NCI-H1092 treated with DMSO at 0.1 percent for 48 hours (cell line): ENCODE measurements around the gene A4GALT.
"Not testable (repeated sequence)": the region's sequence is repeated elsewhere in the genome, so short reads cannot be mapped to it uniquely, and the experiment has no call there.

Source experiments
- DNase-seq: peaks from one replicate; lab custom pipeline; 2025; lab: John Stamatoyannopoulos, UW

A4GALT gene, protein sequence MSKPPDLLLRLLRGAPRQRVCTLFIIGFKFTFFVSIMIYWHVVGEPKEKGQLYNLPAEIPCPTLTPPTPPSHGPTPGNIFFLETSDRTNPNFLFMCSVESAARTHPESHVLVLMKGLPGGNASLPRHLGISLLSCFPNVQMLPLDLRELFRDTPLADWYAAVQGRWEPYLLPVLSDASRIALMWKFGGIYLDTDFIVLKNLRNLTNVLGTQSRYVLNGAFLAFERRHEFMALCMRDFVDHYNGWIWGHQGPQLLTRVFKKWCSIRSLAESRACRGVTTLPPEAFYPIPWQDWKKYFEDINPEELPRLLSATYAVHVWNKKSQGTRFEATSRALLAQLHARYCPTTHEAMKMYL

DNA sequence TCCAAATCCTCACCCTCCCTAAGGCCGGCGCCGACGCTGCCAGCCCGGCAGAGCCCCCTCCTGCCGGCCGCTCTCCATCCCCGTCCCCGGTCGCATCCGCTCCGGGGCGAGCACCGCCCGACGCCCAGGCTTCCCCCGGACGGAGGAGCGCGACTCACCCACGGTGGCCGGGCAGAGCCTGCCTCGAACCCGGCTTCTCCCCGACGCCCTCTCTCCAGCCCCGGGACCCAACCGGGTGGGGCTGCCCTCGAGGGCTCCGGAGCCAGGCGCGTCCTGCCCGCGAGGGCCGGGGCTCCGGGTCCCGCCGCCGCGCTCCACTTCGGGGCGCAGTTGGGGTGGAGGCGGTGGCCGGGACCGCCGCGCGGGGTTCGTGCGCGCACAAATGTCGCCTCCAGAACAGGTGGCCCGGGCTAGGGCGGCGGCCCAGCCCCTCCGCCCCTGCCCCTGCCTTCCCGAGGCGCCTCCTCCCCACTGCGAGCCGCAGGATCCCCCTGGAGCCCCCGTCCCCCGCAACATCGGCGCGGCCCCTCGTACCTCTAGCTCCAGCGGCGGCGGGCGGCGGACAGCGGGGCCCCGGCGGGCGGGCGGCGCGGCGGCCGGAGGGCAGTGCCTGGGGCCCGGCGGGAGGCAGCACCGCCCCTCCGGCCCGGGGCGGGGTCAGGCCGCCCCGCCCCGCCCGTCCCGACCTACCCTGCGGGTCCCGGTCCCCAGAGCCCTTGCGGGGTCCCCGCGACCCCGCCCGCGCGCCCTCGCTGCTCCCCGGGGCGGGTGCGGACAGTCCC, at the start of gene A4GALT:
TSS of gene A4GALT (minus strand) at position 608 of the 782 bp plus-strand sequence. CDS start 26,919 bp downstream, outside the sequence.
- no peak for DNase-seq

DNA sequence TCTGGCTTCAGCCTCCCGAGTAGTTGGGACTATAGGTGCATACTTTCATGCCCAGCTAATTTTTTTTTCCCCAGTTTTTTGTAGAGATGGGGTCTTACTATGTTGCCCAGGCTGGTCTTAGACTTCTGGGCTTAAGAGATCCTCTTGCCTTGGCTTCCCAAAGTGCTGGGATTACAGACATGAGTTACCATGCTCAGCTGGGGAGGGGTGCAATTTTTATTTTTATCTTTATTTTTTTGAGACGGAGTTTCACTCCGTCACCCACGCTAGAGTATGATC, 49.7 kb upstream of the A4GALT start:
- no peak for DNase-seq

DNA sequence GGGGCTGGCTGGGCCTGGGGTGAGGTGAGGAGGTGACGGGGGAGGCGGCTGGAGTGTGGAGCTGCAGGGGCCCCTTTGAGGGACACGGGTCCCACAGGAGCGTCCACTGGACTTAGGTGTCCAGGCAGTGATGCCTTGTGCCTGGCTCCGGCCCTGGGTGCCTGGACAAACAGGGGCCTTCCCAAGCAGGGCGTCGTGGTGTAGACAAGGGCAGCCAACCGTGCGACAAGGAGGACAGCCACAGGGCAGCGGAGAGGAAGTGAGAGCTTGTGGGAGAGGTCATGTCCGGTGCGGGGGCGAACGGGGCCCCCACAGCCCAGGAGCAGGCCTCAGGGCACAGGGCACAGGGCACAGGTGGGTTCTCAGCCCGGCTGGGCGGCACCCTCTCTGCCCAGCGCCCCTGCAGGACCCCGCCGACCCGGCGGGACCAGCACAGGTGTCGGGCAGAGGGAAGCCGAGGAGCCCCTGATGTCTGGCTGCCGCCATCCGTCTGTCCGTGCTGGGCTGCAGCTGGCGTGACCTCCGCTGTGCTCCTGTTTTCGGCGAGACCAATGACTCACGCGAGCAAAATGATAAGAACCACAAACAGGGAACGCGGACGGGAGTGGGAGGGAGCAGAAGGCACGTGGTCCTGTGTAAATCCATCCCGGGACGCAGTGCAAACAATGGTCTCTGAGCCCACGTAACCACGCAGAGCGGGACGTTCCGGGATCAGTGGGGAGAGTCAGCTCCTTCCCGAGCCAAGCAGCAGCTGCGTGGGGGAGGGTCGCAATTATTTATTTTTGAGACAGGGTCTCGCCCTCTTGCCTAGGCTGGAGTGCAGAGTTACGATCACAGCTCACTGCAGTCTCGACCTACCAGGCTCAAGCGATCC, 49.1 kb upstream of the A4GALT start:
- no peak for DNase-seq

DNA sequence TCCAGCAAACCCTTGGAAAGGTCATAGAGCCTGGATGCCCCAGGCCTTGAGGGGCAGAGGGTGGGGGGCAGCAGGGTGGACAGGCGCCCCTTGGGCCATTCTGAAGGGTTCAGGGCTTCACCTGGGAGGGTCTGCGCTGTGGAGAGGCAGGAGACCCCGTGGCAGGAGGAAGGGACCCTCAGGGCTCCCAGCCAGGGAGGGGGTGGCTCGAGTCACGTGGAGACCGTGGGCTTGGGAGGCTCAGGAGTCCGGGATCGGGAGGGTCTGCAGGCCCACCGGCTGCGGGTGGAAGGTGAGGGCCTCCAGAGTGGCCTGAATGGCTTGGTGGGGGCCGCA, 48.5 kb upstream of the A4GALT start:
- no peak for DNase-seq

DNA sequence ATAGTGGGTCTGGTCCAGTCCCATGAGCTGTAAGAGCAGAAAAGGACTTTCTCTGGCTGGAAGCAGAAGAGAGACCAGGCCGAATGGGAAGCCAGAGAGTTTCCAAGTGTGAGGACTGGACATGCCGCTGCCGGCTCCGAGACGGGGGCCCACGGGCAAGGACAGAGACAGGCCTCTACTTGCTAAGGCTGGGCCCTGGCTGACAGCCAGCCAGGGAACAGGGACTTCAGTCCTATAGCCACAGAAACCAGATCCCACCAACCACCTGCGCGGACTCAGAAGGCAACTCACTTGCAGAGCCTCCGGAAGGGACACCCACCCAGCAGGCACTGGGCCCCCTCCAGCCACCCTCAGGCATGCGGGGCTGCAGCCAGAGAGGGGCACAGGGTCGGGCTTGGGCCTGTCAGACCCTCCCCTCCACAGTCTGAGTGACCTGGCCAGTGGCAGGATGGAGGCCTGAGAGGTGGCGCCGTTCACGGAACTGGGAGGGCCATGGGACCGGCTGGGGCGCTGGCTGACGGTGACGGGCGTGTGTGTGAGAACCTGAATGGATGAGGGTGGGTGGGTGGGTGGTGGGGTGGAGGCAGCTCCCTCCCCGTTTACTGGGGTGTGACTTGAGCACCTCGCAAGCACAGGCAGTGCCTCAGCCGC, 47.8 kb upstream of the A4GALT start:
- DNase-seq: no peak

DNA sequence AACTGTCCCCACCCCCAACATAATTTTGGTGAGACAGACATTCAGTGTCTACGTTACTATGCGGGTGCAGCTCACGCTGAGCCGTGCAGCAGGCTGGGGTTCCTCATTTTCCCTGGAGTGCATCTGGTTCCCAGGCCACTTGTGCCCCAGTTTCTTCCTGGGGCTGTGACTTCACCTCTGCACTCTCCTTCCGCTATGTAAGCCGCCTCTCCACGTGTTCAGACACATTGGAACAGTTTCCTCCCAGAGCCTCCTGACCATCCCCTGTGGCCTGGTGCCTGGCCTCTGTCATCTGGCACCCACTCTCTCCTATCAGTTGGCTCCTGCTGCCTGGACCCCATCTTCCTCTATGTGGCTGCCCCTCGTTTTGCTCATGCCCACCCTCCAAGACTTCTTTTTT, 46.2 kb upstream of the A4GALT start:
- no peak for DNase-seq

DNA sequence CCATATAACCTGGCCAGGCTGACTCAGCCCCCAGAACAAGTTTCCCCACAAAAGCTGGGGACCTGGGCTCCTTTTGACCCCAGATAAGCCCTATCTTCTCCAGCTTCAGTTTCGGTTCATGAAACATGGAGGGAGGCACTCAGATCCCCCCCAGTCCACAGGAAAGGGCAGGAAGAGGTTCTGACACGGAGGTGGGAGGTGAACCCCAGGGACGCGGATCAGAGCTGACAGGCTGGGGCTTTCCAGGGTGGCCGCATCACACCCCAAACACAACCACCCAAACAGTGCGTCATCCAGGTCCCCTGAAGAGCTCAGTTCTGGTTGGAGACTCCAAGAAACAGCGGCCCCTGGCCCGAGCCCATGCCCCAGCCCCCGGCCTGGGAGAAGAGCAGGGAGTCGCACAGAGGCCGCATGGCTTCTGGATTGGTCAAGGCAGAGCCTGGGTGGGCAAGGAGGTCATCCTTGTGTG, 44.3 kb upstream of the A4GALT start:
- DNase-seq: no peak

DNA sequence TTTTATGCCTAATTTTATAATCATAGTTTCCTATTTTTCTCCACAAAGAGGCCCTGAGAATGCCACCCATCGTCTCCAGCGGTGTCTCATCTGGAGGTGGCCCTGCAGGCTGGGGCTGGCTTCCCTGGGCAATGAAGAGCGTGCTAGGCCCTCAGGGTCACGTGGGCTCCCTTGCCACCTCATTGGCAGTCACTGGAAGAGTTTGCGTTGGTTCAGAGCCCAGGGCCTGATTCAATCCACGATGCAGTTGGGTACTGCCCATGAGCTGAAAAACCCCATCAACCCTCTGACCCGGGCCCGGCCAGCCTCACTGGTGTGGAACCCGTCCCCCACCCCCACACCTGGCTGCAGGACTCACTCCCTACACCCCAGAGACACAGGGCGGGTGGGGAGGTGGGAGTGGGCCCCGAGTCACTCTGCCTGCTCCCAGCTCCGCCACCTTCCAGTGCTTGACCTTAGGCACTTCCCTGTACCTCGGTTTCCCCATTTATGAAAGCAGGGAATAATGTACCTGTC, 43.4 kb upstream of the A4GALT start:
- no peak for DNase-seq

DNA sequence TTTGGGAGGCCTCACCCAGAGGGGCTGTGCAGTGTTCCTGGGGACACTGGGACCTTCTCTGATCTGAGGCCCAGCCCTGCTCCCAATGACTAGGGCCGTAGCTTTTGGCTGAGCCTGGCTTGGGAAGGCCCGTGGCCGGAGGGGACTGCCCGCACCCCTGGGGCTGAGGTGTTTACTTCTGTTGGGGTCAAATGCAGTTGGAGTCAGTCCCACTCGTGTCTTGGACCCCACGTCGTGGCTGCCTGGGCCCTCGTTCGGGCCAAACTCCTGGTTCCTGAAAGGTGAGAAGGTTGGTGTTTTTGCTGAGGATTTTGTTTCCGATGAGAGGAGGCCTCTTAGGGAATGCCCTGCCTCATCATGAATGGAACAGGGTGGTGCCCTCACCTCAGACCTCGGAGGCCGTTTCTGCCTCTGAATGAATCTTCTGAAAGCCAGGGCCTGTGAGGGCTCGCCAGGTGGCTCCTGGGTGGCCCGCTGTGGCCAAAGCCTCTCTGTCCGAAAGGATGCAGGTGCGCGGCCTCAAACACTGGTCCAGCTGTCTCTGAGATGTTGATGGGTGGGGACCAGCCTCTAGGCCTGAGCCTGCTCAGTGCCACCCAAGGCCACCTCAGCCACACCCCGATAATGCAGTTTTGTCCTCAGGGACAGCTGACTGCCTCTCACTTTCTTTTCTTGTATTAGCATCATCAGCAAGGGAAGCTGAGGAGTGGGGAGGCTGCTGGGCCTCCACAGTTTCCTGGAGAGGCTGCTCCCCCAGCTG, 40.3 kb upstream of the A4GALT start:
- DNase-seq: no peak

DNA sequence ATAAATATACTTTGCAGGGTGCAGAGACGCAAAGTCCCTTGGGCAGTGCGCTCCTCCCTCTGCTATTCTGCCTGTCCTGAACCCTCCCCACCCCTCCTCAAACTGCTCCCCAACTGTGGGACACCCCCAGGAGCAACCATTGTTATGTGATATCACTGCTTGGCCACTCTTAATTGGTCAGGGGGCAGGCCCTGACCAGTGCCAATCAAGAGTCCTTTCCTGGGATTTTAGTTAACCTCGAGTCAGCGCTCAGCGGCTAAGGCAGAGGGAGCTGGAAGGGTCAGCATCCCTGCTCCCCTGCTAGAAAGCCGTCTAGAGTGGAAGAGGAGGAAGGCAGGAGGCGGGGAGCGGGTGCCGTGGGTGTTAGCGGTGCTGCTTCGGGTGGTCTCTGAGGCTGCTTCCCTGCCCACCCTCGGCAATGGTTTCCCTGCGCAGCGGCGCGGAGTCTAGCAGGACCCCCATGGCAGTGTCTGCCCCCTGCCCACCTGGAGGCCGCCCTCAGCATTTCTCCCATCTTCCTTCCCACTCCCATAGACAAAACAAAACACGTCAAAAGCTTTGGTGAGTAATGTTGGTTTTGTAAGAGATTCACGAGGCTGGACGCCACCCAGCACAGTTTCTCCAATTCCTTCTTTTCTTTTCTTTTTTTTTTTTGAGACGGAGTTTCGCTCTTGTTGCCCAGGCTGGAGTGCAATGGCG, 38.4 kb upstream of the A4GALT start:
- DNase-seq: no peak

DNA sequence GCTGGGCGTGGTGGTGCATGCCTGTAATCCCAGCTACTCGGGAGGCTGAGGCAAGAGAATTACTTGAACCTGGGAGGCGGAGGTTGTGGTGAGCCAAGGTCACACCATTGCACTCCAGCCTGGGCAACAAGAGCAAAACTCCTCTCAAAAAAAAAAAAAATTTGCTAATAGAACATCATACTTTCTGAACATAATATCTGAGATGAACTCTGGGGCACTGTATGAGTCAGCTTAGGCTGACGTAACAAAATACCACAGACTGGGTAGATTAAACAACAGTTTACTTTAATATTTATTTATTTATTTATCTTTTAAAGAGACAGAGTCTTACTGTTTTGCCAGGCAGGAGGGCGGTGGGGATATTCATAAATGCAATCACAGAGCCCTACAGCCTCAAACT, 34.9 kb upstream of the A4GALT start:
- DNase-seq: not testable (repeated sequence)

DNA sequence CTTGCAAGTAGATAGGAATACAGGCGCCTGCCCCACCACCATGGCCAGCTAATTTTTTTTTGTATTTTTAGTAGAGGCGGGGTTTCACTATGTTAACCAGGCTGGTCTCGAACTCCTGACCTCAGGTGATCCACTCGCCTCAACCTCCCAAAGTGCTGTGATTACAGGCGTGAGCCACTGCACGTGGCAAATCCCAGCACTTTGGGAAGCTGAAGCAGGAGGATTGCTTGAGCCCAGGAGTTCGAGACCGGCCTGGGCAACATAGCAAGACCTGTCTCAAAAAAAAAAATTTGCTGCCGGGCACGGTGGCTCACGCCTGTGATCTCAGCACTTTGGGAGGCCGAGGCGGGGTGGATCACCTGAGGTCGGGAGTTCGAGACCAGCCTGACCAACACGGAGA, 34.5 kb upstream of the A4GALT start:
- not testable (repeated sequence) for DNase-seq

DNA sequence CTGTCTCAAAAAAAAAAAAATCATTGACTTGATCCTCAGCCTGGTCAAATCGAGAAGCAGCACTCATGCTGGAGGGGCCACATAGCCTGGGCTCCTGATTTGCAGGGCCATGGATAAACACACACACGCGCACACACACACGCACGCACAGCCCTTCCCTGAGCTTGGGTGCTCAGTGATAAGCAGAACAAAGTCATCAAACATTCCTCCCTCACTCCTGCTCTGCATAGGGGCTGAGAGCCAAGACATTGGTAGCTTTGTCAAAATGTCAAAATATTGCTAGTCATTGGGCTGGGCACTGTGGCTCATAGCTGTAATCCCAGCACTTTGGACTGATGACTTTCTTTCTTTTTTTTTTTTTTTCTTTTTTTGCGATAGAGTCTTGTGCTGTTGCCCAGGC, 34.0 kb upstream of the A4GALT start:
- DNase-seq: no peak

DNA sequence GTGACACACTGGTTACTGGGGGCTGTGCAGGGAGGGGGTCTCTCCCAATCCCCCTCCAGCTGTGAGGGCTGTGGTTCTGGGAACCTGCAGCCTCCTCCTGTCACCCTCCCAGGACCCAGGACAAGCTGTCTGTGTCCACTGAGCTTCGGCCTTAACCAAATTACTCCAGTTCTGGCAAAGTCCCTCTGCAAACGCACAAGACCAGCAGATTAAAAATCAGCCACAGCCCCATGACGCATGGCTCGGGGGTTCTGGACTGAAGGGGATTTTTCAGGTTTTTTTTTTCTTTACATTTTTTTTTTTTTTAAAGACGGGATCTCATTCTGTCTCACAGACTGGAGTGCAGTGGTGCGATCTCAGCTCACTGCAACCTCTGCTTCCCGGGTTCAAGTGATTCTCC, 32.2 kb upstream of the A4GALT start:
- DNase-seq: no peak

DNA sequence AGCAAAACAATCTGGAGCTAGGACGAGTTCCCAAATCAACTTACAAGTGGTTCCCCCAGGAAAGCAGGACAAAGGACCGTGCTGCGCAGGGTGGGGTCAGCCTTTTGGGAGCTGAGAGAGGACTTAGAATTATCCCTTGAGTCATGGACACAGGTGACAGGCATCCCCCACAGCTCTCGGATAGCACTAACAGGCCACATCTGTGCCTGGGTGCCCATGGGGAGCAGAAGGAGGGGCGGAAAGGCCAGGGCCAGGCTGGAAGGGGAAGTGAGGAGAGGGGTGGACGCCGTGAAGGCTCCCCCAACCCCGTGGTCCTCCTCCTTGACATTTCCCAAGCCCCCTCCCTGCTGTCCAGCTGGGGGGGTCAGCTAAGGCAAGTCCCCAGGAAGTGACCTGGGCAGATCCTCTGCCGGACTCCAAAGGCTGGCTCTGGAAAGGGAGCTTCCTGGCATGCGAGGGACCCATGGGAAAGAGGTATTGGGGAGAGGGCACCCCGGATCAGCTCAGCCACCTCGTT, 31.6 kb upstream of the A4GALT start:
- no peak for DNase-seq

DNA sequence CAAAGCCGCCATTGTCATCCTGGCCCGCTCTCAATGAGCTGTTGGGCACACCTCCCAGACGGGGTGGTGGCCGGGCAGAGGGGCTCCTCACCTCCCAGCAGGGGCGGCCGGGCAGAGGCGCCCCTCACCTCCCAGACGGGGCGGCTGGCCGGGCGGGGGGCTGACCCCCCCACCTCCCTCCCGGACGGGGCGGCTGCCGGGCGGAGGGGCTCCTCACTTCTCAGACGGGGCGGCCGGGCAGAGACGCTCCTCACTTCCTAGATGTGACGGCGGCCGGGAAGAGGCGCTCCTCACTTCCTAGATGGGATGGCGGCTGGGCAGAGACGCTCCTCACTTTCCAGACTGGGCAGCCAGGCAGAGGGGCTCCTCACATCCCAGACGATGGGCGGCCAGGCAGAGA, 29.8 kb upstream of the A4GALT start:
- not testable (repeated sequence) for DNase-seq

DNA sequence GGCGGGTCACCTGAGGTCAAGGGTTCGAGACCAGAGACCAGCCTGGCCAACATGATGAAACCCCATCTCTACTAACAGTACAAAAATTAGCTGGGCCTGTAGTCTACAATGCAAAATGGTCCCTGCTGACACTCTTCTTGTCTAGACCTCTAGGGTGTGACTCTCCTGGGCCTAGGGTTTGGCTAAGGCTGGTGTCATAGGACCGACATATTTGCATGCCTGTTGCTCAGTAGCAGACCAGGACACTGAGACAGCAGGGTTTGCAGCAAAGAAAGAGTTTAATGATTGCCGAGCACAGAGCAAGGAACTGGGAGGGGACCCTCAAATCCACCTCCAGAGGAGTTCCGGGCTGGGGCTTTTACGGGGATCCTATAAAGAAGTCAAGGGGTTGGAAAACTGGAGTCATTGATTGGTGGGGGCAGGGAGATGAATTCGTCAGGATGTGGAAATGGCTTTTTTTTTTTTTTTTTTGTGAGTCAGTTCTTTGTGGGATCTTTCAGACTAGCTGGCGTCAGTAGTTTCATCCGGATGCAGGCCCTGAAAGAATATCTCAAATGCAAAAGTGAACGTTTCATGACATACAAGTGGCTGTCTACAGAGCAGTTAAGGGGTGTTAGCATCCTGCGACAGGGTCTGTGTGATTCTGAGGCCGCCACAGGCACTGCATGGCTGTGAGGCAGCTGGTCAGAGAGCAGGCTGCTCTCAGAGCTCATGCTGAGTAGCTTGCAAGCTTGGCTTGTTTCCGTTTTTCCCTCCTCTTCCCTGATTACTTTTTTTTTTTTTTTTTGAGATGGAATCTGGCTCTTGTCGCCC, 27.2 kb upstream of the A4GALT start:
- DNase-seq: no peak

DNA sequence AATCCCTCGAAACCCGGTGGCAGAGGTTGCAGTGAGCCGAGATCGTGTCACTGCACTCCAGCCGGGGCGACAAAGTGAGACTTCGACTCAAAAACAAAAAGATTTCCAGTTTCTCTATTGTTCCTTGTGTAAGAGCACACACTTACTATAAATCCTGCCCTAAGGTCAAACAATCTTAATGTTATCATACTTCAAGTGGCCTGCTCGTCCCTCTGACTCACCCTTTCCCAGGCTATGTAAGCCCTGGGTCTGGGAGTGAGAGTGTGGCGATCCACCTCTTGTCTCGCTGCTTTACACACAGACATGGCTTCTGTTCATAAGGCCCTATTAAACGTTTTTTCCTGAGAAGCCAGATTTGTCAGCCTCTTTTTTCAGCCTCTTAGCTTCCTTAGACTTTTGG, 24.4 kb upstream of the A4GALT start:
- no peak for DNase-seq

DNA sequence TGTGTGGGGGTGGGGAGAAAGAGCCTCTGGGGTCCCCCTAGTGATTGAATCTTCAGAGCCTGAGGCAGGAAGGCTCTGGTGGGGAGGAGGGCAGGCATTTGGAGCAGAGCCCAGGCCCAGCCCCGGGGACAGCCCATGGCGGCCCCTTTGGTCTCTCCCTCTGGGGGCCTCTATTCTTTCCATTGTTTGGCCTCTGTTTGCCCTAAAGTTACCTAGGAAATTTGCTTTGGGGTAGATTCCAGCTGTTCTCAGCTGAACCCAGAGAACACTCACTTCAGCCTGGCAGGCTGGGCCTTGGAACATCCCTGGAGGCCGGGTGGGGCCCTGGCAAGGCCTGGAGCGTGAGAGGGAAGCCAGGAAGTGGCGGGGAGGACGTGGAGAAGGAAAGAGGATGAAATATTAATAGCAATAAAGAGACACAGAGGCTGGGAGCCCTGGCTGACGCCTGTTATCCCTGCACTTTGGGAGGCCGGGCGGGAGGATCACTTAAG, 22.9 kb upstream of the A4GALT start:
- DNase-seq: no peak
